Measurements from ENCODE around the gene NOC4L.
A peak's percentile ranks its signal among the peaks of the same experiment; 100 is the strongest.

Gene NOC4L

GRCh38 chr12:132152953-132153352, 8.7 kb downstream of the NOC4L start:
- no peak overlapping the region for H3K4me3 ChIP-seq (ENCODE audit: low read depth, low read length)
- DNase-seq (ENCODE audit: low read depth): no peak
- no peak for TF ChIP-seq CTCF (IDR thresholded peaks at IDR 0.05; ENCODE audit: insufficient read depth, low read depth, low read length, missing control alignments)

DNA sequence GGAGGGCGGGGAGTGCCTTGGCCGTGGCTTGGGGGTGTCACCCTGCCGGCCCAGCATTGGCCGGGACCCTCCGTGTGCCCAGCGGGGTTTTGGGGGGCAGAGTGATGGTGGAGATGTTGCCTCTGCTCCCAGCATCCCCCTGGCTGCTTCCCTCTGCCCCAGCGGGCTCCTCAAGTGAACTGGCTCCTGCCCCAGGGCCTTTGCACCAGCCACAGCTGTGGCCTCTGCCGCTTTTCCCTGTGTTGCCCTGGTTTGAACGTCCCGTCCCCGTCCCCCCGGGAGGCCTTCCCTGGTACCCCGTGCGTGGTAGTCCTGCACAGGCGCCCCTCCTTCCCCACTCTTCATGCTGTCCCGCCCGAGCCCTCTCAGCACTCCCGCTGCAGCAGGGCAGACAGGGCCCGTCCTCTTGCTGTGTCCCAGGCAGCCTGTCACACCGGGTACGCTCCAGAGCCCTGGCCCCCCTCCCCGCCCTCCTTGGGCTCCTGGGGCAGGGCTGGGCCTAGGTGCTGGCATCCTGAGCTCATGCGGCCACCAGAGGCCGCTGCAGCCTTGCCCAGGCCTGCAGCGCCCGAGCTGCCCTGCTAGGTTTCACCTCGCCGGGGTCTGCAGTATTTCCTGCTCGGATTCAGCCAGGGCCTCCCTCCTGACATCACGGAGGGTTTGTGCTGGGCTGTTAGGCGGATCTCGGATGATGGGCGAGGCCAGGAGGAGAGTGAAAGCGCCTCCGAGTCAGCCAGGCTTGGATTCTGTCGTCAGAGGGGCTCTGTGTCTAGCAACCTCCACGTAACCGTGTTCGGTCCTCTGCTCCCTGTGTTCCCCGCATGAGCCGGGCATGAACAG, 9.5 kb downstream of the NOC4L start:
- peak; percentile 93 for TF ChIP-seq CTCF (IDR thresholded peaks at IDR 0.05; ENCODE audit: insufficient read depth, low read depth, low read length, missing control alignments)
- H3K4me3 ChIP-seq (ENCODE audit: low read depth, low read length): no peak overlapping the region
- DNase-seq (ENCODE audit: low read depth): peak; percentile 78

DNA sequence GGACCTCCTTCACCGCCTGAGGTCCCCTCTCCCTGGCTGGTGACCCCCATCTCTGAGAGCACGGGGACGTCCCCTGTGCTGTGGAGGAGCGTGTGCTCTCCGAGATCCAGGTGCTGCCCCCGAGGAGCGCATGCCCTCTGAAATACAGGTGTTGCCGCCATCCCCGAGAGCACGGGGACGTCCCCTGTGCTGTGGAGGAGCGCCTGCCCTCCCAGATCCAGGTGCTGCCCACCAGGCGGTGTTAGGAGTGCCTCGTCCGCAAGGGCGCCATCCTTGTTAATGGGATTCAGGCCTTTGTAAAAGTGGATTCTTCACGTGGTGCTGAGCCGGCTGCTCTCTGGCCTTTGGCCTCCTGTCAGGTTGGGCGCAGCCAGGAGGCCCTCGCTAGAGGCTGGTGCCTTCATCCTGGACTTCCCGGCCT, 10.1 kb downstream of the NOC4L start:
- DNase-seq (ENCODE audit: low read depth): no peak
- no peak for TF ChIP-seq CTCF (IDR thresholded peaks at IDR 0.05; ENCODE audit: insufficient read depth, low read depth, low read length, missing control alignments)
- H3K4me3 ChIP-seq (ENCODE audit: low read depth, low read length): no peak overlapping the region

DNA sequence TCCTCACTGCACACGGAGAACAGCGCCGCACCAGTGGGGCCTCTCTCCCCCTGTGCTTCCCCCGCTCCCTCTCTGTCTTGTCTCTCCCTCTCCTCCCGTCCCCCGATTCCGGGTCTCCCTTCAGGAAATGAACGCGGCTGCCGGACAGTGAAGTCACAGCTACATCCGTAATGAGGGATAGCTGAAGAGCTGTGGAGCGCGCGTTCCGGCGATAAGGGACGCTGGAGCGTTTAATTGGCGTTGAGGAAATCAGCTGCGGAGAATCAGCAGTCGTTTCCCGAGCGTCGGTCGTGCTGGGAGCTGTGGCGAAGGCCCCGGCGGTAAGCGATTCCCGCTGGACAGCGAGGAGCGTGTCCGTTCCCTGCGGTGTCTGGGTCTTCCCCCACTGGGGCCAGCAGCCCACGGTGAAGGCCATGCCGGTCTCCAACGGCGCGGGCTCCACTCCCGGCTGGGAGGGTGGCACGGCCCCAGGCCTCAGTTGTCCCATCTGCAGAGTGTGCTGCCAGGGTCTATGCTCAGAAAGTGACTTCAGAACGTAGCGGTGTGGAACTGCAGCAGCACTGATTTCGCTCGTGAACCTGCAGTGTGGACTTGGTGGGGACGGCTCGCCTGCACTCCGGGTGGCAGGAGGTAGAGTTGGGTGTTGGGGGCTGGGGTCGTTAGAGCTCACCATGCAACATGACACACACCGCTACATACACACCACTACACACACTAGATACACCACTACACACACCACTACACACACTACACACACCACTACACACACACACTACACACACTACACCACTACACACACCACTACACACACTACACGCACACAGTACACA, 10.9 kb downstream of the NOC4L start:
- DNase-seq (ENCODE audit: low read depth): peak; percentile 29
- TF ChIP-seq CTCF (IDR thresholded peaks at IDR 0.05; ENCODE audit: insufficient read depth, low read depth, low read length, missing control alignments): no peak
- H3K4me3 ChIP-seq (ENCODE audit: low read depth, low read length): no peak overlapping the region

GRCh38 chr12:132155771-132156572, 11.7 kb downstream of the NOC4L start:
- H3K4me3 ChIP-seq (ENCODE audit: low read depth, low read length): no peak overlapping the region
- DNase-seq (ENCODE audit: low read depth): no peak
- TF ChIP-seq CTCF (IDR thresholded peaks at IDR 0.05; ENCODE audit: insufficient read depth, low read depth, low read length, missing control alignments): no peak

- TF ChIP-seq CTCF (IDR thresholded peaks at IDR 0.05; ENCODE audit: insufficient read depth, low read depth, low read length, missing control alignments): no peak
- no peak for DNase-seq (ENCODE audit: low read depth)
- no peak overlapping the region for H3K4me3 ChIP-seq (ENCODE audit: low read depth, low read length)
These were observed 12.5 kb downstream of the NOC4L start for GRCh38 chr12:132156573-132157325.
